ENCODE data around the gene FDXACB1.

The FDXACB1 gene

DNA sequence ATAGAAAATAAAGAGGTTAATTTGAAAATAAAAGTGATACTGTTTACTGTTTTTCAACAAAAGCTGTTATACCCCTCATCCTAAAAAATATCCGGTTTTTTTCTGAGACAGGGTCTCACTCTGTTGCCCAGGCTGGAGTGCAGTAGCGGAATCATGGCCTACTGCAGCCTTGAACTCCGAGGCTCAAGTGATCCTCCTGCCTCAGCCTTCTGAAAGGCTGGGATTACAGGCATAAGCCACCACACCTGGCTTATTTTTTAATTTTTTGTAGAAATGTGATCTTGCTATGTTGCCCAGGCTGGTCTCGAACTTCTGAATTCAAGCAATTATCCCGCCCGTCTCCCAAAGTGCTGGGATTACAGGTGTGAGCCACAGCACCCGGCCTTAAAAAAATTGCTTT is 43.3 kb downstream of the FDXACB1 start:
- no peak overlapping the region for H3K4me3 ChIP-seq (ENCODE audit: insufficient read depth, low read depth, low read length, poor library complexity, severe bottlenecking)
- DNase-seq: no peak
- H3K36me3 ChIP-seq (ENCODE audit: control insufficient read depth, insufficient read depth, low read length): peaks cover 25% of the 10 kb centered on the region

DNA sequence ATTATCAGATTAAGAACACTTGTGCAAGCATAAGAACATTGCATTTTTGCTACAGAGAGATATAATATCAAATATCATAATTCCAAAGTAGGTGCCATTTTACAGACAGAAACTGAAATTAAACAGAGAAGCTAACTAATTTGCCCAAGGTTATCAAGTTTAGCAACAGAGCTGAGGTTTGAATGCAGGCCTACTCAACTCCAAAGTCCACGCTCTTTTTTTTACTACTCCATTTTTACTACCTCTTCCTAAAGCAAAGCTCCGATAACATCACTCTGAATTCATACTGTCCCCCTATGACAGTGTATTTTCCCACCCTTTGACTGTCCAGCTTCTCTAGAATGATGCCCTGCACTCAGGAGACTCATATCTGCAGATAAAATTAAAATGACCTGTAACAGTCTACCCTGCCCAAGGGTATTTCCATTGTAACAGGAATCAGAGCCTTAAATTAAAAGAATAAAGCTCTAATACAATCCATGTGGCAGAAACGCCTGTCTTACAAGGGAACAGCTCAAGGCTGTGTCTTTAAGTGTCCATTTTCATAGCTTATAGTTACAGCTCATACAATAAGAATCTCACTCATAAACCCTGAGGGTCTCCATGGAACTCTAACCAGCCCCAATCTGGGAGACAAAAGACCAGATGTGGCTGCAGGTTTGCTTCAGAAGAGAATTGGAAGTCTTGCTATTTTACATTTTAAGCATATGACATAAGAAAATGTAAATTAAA is 44.4 kb downstream of the FDXACB1 start:
- Histone ChIP-seq H3K27ac (ENCODE audit: insufficient read depth, low read length, poor library complexity, severe bottlenecking) (no peak overlapping the region), H3K36me3 (ENCODE audit: control insufficient read depth, insufficient read depth, low read length) (peaks cover 21% of the 10 kb centered on the region), H3K4me3 (ENCODE audit: insufficient read depth, low read depth, low read length, poor library complexity, severe bottlenecking) (no peak overlapping the region), H3K4me1 (ENCODE audit: control insufficient read depth, insufficient read depth, low read length, poor library complexity, severe bottlenecking) (no peaks in the 10 kb centered on the region), H3K27me3 (replicated peaks; ENCODE audit: control insufficient read depth, insufficient read depth, low read length, poor library complexity, severe bottlenecking) (no peaks in the 10 kb centered on the region), H3K9me3 (ENCODE audit: control insufficient read depth, low read length) (no peaks in the 10 kb centered on the region)
- no peak for DNase-seq

More for the DNA sequence above, 43.3 kb downstream of the FDXACB1 start:
- H3K9me3 ChIP-seq (ENCODE audit: control insufficient read depth, low read length): no peaks in the 10 kb centered on the region
- H3K27ac ChIP-seq (ENCODE audit: insufficient read depth, low read length, poor library complexity, severe bottlenecking): no peak overlapping the region
- no peaks in the 10 kb centered on the region for H3K27me3 ChIP-seq (replicated peaks; ENCODE audit: control insufficient read depth, insufficient read depth, low read length, poor library complexity, severe bottlenecking)
- no peaks in the 10 kb centered on the region for H3K4me1 ChIP-seq (ENCODE audit: control insufficient read depth, insufficient read depth, low read length, poor library complexity, severe bottlenecking)

DNA sequence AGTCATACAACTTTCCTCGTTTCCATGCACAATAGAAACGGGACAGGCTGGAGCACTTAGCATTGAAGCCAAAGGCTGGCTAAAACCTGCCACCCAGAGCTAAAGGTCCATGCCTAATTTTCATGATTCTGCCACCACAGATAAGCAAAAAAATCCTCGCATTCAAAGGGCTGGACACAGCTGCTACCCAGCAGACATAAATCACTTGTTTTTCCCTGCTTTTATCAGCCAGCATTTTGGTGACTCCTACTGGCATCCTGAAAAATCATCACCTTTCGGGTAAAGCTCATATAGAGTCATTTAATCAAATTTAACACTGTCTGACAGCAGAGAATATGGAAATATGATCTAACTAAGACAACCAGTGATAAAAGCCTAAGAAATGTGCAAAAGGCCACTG is 45.4 kb downstream of the FDXACB1 start:
- Histone ChIP-seq H3K9me3 (ENCODE audit: control insufficient read depth, low read length) (no peaks in the 10 kb centered on the region), H3K27me3 (replicated peaks; ENCODE audit: control insufficient read depth, insufficient read depth, low read length, poor library complexity, severe bottlenecking) (no peaks in the 10 kb centered on the region), H3K27ac (ENCODE audit: insufficient read depth, low read length, poor library complexity, severe bottlenecking) (no peak overlapping the region), H3K4me1 (ENCODE audit: control insufficient read depth, insufficient read depth, low read length, poor library complexity, severe bottlenecking) (no peaks in the 10 kb centered on the region), H3K36me3 (ENCODE audit: control insufficient read depth, insufficient read depth, low read length) (peaks cover 21% of the 10 kb centered on the region), H3K4me3 (ENCODE audit: insufficient read depth, low read depth, low read length, poor library complexity, severe bottlenecking) (no peak overlapping the region)
- DNase-seq: no peak

DNA sequence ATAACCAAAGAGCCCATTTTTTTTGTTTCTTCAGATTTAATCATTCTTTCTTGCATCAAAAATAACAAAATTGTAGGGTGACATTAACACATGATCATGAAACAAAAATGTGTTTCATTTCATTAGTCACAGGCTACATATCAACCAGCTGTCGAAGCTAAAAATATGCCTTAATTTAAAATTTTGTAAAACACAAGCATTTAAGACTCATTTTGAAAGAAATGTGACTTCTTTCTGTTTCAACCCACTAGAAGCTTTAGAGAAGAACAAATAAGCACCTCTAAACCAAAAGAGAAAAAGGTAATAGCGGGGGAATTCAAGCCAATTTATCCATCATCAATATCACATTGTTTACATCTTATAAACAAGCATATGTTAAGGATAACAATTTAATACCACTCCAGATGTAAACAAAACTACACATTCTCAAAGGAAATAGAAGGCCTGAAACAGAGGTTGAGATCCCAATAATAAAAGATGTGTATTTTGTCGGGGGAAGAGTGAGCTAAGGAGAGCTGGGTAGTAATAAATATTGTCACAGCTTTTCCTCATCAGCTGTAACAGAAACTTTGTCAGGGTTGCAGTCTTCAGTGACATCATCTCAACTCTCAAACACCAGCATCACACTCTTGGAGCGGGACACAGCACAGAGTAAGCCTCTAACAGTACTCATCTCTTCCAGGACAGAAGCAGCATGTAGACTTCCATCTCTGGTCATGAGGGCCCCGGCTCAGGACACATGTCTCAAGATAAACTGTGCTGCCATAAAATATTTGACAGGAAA is 49.6 kb downstream of the FDXACB1 start:
- no peak for DNase-seq
- peaks cover 6% of the 10 kb centered on the region for H3K36me3 ChIP-seq (ENCODE audit: control insufficient read depth, insufficient read depth, low read length)
- no peaks in the 10 kb centered on the region for H3K27me3 ChIP-seq (replicated peaks; ENCODE audit: control insufficient read depth, insufficient read depth, low read length, poor library complexity, severe bottlenecking)
- no peak overlapping the region for H3K4me3 ChIP-seq (ENCODE audit: insufficient read depth, low read depth, low read length, poor library complexity, severe bottlenecking)
- no peaks in the 10 kb centered on the region for H3K9me3 ChIP-seq (ENCODE audit: control insufficient read depth, low read length)
- H3K27ac ChIP-seq (ENCODE audit: insufficient read depth, low read length, poor library complexity, severe bottlenecking): no peak overlapping the region
- H3K4me1 ChIP-seq (ENCODE audit: control insufficient read depth, insufficient read depth, low read length, poor library complexity, severe bottlenecking): no peaks in the 10 kb centered on the region

DNA sequence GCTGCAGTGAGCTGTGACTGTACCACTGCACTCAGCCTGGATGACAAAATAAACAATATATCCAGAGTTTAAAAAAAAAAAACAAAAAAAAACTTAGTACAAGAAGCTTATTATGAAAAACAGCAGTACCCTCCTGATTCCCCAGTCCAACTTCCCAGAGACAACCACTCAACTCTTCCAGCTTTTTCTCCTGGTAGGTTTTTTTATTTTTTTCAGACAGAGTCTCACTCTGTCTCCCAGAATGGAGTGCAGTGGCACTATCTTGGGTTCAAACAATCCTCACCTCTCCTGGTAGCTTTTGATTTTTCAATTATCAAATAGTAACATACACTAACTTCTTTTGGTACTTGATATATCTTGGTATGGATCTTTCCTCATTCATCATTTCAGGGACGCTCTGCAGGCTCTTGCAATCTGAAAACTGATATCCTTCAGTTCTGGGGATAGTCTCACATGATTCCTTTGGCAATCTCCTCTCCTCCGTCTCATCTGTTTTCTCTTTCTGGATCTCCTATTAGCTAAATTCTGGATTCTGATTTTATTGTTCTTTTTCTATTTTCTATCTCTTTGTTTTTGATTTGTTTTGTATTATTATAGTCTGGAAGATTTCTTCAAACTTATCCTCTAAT is 52.5 kb downstream of the FDXACB1 start:
- Histone ChIP-seq H3K9me3 (ENCODE audit: control insufficient read depth, low read length) (no peaks in the 10 kb centered on the region), H3K27ac (ENCODE audit: insufficient read depth, low read length, poor library complexity, severe bottlenecking) (no peak overlapping the region), H3K36me3 (ENCODE audit: control insufficient read depth, insufficient read depth, low read length) (peaks cover 9% of the 10 kb centered on the region), H3K4me1 (ENCODE audit: control insufficient read depth, insufficient read depth, low read length, poor library complexity, severe bottlenecking) (no peaks in the 10 kb centered on the region), H3K27me3 (replicated peaks; ENCODE audit: control insufficient read depth, insufficient read depth, low read length, poor library complexity, severe bottlenecking) (no peaks in the 10 kb centered on the region), H3K4me3 (ENCODE audit: insufficient read depth, low read depth, low read length, poor library complexity, severe bottlenecking) (no peak overlapping the region)
- no peak for DNase-seq
